GM23248 (cell line): Measurements from ENCODE around the gene S100PBP.

ENCODE experiments used
- EZH2 ChIP-seq: fragments of 200-600 bp; sonication (generic); IDR thresholded peaks from 2 replicates; pipeline ENCODE4 v1.6.1; 2018; ENCODE audit warnings: antibody characterized with exemption, mild to moderate bottlenecking; ENCODE audit not compliant: insufficient read depth, poor library complexity, severe bottlenecking
- EZH2phosphoT487 ChIP-seq: fragments of 200-600 bp; sonication (generic); IDR thresholded peaks from 2 replicates; pipeline ENCODE4 v1.6.1; 2018; ENCODE audit warnings: antibody characterized with exemption, moderate library complexity, mild to moderate bottlenecking, low read depth; ENCODE audit not compliant: insufficient read depth

DNA sequence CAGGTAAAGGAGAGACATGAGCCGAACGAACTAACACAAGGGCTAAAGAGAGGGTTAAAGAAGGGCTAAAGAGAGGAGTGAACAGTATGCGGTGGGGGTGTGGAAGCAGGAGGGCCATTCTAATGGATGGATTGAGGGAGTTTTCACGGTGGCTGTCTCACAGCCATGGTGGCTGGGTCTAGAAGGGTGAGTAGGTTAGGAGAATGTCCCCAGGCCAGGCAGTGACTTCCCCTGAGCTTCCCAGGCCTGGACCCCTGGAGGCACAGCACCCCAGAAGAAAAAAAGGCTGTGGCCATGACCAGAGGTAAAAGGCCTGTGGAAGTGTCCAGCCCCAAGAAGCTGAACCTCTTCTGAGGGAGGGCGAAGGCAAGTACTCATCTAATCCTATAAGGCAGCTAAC lies 49.7 kb downstream of the S100PBP start:
- no peak for TF ChIP-seq EZH2phosphoT487
- TF ChIP-seq EZH2: no peak
